VCaP (cell line): ENCODE data around the gene COL8A1.

Experiments
- H3K27ac ChIP-seq: fragments of 450-650 bp; 2 replicates; pipeline ENCODE4 v1.5.1; 2017
- TF ChIP-seq, protein P1 (sequence below): fragments of 450-650 bp; conservative IDR thresholded peaks from 2 replicates; pipeline ENCODE4 v1.5.1; 2017; ENCODE audit warnings: mild to moderate bottlenecking, moderate library complexity

COL8A1 gene

DNA sequence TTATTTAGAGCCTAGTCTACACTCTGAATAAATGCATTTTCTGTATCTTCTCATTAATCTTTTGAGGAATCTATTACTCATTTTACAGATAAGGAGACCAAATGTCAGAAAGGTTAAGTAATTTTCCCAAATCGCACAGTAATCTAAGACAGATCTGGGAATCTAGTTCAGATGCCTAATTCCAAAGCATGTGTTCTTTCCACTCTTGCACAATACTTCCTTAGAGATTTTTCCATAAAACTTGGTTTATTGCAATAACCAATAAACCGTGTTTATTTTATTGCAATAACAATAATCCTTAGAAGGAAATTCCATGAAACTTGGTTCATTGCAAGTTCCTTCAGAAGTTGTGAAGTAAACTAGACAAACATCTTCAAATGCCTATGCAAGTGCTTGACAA, 17.4 kb upstream of the COL8A1 start:
- TF ChIP-seq, protein P1, sequence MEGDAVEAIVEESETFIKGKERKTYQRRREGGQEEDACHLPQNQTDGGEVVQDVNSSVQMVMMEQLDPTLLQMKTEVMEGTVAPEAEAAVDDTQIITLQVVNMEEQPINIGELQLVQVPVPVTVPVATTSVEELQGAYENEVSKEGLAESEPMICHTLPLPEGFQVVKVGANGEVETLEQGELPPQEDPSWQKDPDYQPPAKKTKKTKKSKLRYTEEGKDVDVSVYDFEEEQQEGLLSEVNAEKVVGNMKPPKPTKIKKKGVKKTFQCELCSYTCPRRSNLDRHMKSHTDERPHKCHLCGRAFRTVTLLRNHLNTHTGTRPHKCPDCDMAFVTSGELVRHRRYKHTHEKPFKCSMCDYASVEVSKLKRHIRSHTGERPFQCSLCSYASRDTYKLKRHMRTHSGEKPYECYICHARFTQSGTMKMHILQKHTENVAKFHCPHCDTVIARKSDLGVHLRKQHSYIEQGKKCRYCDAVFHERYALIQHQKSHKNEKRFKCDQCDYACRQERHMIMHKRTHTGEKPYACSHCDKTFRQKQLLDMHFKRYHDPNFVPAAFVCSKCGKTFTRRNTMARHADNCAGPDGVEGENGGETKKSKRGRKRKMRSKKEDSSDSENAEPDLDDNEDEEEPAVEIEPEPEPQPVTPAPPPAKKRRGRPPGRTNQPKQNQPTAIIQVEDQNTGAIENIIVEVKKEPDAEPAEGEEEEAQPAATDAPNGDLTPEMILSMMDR, result no peak
- no peak overlapping the region for H3K27ac ChIP-seq

DNA sequence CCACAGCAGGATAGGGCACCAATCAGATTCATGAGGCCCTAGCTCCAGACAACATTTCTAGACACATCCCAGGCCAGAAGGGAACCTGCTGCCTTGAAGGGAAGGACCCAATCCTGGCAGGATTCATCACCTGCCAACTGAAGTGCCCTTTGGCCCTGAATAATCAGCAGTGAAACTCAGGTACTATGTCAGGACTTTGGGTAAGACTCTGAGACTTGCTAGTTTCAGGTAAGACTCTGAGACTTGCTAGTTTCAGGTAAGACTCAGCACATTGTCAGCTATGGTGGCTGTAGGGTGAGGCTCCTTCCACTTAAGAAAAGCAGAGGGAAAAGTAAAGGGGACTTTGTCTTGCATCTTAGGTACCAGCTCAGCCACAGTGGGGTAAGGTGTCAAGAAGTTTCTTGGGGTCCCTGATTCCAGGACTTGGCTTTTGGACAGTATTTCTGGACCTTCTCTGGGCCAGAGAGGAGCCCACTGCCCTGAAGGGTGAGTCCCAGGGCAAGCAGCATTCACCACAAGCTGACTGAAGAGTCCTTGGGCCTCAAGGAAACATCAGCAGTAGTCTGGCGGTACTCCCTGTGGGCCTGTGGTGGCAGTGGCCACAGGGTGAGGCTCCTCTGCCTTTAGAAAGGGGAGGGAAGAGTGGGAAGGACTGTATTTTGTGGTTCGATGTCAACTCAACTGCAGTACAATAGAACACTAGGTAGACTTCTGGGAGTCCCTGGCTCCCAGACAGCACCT, 13.7 kb upstream of the COL8A1 start:
- TF ChIP-seq, protein P1, result no peak
- no peak overlapping the region for H3K27ac ChIP-seq

DNA sequence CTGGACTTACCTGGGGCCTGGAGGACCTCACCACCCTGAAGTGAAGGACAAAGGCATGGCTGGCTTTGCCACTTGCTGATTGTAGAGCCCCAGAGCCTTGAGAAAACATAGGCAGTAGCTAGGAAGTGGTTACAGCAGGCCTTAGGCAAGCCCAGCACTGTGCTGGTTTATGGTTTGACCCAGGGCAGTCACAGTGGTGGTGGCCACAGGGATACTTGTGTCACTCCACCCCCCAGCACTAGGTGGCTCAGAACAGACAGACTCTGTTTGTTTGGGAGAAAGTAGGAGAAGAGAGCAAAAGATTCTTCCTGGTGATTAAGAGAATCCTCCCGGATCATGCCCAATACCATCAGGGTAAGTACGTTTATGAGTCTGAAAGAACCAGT, 13.2 kb upstream of the COL8A1 start:
- no peak overlapping the region for H3K27ac ChIP-seq
- TF ChIP-seq, protein P1, result no peak

DNA sequence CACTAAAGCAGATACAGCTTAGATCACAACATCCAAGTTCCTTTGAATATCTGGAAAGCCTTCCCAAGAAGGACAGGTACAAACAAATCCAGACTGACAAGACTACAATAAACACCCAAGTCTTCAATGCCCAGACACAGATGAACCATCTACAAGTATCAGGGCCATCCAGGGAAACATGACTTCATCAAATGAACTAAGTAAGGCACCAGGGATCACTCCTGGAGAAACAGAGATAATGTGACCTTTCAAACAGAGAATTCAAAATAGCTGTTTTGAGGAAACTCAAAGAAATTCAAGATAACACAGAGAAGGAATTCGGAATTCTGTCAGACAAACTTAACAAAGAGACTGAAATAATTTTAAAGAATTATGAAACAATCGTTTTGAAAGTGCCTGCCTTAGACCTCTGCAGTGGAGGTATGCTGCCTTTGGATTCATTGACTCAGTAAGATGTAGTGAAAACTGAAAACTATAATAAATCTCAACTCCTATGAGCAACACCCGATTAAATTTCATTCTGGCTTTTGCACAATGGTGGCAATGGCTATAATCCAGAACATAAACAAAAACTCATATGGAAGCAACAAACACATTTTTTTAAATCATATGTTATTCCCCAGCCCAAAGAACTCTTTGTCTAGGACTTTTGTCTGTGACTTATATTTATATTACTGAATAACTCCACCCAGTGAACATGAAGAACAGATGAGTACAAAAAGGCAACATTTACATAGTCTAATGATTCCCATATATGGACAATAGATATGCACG, 12.6 kb upstream of the COL8A1 start:
- TF ChIP-seq, protein P1, result no peak
- no peak overlapping the region for H3K27ac ChIP-seq

DNA sequence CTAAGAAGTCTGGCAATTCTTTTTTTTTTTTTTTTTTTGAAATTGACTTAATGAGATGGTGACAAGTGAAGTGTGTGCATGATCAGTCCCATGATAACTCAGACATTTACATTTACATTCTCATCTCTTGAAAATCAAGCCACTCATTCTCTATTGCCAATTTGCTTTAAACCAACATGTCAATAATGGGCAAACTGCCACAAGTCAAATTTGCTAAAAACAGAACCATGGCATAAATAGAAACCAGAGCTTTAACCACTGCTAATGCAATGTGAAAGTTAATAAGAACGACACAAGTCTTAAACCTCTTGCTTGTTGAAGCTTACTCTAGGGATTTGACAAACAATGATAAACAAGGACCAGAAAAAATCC, 12.0 kb upstream of the COL8A1 start:
- TF ChIP-seq, protein P1, result no peak
- no peak overlapping the region for H3K27ac ChIP-seq

DNA sequence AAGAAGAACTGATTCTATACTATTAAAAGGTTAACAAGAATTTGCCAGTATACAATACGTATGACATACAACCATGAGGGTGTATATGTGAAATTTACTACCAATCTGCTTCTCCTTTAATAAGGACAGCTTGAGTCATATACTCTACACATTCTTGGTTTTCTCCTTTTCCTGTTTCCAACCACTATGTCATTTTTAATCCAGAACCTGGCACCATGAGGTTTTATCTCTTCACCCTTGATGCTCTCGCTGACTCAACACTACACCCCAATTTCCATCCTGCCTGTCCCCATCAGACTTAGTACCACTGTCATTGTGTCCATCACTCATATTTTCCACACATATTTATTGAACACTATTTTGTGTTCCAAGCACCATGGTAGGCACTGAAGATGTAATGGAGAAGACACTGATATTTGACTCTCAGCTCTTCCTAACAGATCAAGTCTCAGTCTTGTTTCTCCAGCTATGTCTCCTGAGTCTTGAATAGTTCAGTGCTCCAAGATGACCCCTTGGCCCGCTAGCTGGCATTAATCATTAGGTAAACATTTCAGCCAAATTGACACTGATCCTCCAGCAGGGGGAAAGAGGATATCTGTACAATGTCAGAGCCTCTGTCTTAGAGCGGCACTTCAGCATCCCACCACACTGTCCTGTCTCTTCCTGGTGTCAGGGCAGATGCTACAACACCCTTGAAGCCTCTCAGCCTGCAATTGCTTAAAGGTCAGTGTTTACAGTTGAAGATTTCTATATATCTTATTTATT, 11.2 kb upstream of the COL8A1 start:
- no peak overlapping the region for H3K27ac ChIP-seq
- TF ChIP-seq, protein P1, result 0 out of 2 replicates have a peak, but pooled peaks have one; percentile 7

DNA sequence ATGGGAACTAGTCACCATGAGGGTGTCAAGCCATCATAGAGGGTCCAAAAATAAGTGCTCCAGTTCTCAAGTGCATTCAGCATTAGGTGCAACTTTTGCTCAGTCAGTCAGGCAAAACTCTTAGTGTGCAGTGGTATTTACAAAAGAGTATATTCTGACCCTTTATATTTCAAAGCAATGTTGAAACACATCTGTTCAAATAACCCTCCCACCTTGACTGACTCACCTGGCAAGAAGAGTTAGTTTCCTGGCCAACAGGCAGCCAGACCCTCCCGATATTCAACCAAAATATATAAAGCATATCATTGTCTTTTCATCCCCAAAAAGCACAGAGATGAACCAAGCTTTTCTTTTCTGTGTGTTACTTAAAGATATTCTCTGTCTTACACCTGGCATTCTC, 7.6 kb upstream of the COL8A1 start:
- TF ChIP-seq, protein P1, result no peak
- no peak overlapping the region for H3K27ac ChIP-seq
